Stimulated activated CD4-positive, alpha-beta T cell treated with anti-CD3 and anti-CD28 coated beads, Interleukin-12 subunit alpha, Interleukin-12 subunit beta, amount 100 ng/mL, for 48 hours (primary cell): ENCODE measurements around the gene ANXA6.
"Not testable (repeated sequence)": the region's sequence is repeated elsewhere in the genome, so short reads cannot be mapped to it uniquely, and the experiment has no call there.

Experiments used
- DNase-seq, 3 donors: peaks; one replicate each; pipeline ENCODE4 v3.0.0-alpha.2; 2020; ENCODE audit warnings: low read depth in 2 of 3, low spot score in 1 of 3

The ANXA6 gene

DNA sequence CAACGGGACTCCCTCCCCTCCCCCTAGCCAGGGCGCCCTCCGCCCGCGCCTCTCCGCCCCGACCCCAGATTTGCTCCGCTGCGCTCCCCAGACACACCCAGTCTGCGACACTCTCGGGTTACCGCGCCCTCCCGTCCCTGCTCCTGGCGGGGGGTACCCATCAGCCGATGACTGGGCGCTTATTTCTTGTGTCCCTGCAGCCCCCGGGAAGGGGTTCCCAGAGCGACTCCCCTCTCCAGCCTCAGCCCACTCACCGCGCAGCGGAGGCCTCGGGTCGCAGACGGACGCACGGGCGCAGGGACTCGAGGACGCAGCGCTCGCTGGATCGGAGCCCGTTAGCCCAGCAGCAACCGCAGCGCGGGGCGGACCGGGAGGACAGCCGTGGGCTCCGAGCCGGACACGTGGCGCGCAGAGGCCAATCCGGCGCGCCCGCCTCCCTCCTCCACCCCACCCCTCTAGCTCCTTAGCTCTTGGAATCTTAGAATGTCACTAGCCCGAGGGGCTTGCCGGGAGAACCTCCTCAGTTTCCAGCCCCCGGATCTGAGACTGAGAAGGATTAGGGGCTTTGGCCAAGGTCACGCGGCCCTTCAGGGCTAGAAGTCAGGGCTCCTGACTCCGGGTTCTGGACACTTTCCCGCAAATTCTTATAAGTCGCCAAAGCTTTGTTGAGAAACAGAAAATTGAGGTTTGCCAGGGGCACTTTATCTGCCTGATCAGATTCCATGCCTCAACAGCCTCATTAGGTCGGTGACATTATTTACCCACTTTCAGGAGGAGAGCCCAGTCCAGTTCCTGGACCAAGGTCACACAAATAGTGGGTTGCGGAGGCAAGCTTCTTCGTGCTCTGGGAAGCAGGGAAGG, at the start of gene ANXA6:
TSS of gene ANXA6 (minus strand) at position 354 of the 861 bp plus-strand sequence. CDS start 9,878 bp downstream, outside the sequence.
- peak in 2 of 3 donors; percentile 48 to 71 for DNase-seq

DNA sequence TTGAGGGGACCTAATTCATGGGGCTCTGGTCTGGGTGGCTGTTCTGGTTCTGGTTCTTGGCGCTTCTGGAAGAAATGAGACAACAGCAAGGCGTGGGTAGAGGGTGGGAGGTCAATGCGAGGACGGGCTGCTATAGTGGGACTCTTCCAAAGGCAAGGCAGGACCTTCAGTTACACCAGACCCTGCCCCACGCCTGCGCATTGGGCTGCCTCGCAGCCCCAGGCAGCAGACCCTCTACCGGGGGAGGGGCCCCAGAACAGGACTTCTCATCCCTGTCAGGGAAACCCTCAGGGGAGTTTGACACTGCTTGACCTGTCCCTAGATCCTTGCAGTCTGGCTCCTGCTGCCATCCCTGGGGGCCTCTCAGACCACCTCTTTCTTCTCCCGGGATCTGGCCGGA, 47.8 kb upstream of the ANXA6 start:
- no peak for DNase-seq

DNA sequence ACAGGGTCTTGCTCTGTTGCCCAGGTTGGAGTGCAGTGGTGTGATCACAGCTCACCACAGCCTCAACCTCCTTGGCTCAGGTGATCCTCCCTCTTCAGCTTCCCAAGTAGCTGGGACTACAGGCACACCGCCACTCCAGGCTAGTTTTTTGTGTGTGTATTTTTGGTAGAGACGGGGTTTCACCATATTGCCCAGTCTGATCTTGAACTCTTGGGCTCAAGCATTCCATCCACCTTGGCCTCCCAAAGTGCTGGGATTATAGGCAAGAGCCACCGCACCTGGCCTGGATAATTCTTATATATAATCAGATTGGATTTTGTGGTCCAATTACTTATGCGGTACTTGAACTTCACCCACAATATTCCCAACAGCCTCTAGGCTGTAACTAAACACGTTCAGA, 46.5 kb upstream of the ANXA6 start:
- DNase-seq: no peak

DNA sequence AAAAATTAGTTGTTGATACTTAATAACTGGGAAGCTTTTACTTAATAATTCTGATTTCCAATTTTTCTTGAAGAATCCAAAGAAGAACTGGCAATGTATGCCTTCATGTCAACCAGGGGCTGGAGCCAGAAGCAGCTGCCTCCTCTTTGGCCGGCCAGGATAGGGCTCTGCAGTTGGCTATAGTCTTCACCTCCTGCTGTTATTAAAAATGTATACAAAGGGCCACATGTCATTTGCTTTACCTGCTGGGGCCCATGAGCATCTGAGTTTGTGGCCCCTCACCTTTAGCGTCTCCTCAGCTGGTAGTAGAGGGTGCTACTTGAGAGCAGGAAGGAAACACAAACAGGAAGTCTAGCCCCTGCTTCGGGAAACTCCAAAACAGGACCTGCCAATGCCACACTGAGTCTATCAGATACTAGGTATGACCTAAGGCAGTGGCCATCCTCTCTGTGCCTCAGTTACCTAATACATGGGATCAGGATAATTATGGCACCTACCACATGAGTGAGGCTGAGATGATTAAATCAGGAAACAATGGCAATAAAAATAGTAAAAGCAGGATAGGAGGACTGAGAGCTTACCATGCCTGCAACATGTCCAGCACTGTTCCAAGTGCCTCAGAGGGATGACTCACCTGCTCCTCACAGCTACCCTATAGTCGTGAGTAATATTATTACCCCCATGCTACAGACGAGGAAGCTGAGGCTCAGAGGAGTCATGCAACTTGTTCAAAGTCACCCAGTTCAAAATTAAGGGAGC, 45.0 kb upstream of the ANXA6 start:
- DNase-seq: peak in 1 of 3 donors; percentile 40

DNA sequence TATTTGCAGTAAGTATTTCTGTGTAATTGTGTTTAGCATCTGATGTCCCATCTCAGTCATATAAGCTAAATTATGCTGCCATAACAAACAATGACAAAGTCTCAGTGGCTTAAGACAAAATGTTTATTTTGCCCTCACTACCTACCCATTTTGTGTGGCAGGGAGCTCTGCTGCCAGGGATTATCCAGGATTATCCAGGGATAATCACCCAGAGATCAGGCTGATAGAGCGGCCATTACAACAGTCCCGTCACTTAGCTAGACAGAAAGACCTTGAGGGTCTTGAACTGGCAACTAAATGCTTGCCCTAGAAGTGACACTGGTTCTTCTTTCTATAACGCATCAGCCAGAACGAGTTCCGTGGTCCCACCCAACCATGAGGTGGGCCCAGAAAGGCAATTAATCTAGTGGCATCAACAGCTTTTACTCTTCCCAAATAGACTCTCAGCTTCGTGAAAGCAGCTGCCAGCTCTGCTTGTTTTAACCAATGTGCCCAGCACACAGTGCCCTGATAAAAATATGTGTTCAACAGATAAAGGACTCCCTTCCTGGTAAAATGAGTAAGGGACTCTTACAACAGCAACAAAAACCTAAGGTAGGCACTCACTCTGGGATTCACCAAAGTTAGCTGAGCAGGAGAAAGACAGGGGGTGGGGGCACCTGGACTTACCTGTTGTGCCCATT, 43.5 kb upstream of the ANXA6 start:
- DNase-seq: no peak

DNA sequence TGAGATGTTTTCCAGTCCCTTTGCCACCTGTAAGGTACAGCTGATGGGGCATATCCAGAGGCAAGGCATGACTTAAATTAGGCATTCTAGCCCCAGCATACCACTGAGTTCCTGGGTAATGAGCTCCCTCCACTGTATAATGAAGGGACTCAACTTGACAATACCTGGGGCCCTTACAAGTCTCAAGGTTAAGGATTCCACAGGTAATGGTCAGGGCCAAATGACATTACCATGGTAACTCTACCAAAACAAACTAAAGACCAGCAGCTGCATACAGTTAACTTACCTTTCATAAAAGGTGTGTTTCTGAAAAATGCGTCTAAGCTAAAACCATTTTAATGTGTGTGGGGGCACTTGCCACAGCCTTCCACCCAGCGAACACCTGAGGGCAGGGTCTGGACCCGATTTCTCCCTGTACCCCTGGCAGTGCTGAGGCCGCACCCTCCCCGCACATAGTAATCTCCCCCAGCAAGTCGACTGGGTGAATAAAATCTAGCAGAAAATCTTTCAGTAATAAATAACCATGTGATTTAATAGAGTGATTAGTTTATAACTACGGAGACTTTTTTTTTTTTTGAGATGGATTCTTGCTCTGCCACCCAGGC, 42.1 kb upstream of the ANXA6 start:
- DNase-seq: no peak

DNA sequence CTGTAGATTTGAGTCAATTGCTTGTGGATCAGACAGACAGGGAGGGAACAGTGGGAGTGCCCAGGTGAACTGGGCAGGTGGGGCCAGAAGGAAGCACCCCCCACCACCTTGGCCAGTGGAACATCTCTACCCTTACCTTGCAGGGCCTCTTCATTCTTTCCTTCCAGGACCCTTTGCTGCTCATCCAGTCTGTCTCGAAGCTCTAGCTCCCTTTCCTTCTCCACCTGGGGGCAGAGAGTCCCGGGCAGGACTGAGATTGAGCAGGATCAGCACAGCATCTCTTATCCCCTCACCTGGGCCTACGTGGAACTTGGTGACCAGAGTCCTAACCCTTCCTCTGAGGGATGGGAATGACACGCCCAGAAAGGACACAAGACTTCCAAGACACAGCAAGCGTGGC, 41.3 kb upstream of the ANXA6 start:
- no peak for DNase-seq

DNA sequence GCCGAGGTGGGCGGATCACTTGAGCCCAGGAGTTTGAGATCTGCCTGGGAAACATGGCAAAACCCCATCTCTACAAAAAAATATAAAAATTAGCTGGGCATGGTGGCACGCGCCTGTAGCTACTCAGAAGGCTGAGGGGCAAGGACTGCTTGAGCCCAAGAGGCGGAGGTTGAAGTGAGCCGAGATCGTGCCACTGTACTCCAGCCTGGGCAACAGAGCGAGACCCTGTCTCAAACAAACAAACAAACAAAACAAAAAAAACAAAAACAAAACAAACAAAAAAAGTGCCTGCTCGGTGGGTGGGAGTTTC, 39.7 kb upstream of the ANXA6 start:
- not testable (repeated sequence) for DNase-seq

DNA sequence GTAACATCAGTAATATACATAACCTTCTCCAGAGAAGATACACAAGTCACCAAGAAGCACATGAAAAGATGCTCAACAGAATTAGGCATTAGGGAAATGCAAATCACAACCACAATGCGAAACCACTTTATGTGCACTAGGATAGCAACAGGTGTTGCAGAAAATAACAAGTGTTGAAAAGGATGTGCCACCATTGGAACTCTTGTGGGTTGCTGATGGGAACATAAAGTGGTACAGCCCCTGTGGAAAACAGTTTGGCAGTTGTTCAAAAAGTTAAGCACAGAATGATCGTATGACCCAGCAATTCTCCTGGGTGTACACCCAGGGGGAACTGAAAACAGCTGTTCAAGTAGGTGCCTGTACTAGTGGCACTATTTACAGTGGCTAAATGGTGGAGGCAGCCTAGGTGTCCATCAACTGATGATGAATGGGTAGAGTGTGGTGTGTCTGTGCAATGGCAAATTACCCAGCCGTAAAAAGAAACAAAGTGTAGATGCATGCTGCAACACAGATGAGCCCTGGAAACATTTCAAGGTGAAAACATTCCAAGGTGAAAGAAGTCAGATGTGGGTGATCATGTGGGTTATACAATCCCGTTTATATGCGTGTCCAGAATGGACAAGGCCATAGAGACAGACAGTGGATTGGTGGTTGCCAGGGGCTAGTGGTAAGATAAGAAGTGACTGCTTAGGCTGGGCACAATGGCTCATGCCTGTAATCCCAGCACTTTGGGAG, 39.1 kb upstream of the ANXA6 start:
- no peak for DNase-seq

DNA sequence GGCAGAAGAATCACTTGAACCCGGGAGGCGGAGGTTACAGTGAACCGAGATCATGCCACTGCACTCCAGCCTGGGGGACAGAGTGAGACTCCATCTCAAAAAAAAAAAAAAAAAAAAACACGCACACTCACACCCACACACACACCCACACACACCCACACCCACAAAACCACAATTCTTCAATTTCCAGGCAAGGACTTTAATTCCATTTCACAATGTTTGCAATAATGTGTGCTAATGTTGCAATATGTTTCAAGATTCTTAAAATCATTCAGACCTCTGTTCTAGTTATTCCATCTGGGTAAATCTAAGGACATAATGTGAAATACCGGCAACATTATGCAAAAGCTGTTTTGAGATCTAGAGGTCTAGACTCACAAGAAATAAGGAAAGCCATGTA, 38.0 kb upstream of the ANXA6 start:
- DNase-seq: no peak

DNA sequence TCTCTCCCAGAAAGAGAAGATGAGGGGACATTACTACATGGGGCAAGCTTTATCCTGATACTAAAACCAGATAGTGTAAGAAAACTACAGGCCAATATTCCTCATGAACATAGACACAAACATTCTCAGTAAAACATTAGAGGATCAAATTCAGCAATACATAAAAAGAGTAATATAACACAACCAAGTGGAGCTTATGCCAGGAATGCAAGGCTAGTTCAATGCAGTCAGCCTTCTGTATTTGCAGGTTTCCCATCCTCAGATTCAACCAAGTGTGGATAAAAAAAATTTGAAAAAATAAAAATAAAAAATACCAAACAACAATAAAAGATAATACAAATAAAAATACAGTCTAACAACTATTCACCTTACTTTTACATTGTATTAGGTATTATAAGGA, 35.0 kb upstream of the ANXA6 start:
- DNase-seq: no peak

DNA sequence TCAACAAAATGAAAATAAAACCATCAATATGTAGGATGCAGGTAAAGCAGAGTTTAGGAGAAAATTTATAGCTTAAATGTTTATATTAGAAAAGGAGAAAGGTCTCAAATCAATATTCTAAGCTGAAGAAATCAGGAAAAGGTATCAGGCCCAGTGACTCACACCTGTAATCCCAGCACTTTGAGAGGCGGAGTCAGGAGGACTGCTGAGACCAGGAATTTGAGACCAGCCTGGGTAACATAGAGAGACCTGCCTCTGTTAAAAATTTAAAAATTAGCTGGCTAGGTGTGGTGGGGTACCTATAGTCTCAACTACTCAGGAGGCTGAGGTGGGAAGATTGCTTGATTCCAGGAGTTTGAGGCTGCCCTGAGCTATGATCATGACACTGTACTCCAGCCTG, 34.1 kb upstream of the ANXA6 start:
- DNase-seq: no peak

DNA sequence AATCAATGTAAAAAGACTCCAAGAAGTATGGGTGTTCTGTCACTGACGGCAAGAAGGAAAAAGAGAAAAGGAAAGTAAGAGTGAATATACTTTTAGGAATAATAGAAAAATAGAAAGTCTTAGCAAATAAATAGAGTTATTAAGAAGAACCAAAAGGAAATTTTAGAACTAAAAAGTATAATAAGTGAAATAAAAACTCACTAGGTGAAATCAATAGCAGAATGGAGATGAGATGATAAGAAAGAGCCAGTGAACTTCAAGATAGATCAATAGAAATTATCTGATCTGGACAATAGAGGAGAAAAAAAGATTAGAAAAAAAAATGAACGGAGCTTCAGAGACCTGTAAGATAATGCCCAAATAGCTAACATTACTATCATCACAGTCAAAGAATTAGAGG, 31.6 kb upstream of the ANXA6 start:
- DNase-seq: no peak

DNA sequence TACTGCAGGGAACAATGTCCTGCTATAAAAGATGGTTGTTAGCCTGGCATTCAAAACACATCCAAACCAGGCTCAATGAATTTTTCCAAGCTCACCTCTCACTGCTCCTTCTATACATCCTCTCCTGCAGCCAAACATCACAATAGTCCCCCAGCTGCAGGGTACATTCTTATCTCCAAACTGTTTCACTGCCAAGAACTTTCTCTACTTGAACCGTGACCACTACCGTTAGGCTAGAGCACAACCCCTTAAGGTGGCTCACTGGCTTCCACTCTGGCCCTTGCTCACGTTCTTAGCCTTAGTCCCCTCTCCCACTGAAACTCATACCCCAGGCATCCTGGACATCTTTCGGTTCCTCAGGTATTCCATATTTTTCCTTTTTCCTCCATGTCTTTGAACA, 29.0 kb upstream of the ANXA6 start:
- DNase-seq: no peak

DNA sequence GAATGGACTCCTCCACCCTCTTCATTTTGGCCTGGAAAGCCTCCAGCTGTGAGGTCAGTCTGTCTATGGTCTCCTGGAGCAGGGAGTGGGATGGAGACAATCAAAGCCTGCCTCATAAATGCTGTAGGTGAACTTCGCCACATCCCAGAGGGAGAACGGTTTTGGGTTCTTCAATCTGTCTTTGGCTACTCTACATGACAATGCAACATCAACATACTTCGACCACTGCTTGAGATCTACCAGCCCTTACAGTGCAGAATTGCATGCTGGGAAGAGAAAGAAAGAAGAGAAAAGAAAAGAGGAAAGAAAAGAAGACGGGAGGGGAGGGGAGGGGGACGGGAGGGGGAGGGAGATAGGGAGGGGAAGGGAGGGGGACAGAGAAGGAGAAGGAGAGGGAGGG, 28.5 kb upstream of the ANXA6 start:
- no peak for DNase-seq

DNA sequence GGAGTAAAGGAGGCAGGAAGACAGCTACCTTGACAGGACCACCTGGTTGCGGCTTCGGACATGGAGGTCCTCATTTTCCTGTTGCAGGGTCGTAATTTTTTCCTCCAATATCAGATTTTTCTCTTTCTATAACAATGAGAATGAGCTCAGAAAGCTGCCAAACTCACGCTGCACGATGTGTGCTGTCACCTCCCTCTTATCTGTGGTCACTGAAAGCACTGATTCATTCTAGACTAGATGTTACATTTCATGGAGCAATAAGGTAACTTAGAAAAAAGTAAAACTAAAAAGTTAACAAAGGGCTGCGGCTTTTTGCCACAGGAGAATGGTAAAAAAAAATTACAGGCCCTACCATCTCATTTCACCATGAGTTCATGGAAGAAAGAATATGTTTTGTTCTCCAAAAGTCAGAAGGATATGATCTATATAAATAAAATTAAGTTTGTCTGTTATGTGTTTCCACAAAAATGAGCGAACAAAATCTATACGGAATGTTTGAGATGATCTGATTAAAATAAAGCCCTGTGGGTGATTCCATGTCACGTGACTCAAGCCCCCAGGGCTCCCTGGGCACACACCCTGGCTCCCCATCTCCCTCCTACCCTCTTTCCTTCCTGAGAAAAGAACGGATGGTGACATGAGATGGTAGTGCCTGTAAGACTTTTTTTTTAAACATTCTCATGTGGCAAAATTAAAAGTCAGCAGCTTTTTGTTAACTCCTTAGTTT, 26.9 kb upstream of the ANXA6 start:
- DNase-seq: no peak

DNA sequence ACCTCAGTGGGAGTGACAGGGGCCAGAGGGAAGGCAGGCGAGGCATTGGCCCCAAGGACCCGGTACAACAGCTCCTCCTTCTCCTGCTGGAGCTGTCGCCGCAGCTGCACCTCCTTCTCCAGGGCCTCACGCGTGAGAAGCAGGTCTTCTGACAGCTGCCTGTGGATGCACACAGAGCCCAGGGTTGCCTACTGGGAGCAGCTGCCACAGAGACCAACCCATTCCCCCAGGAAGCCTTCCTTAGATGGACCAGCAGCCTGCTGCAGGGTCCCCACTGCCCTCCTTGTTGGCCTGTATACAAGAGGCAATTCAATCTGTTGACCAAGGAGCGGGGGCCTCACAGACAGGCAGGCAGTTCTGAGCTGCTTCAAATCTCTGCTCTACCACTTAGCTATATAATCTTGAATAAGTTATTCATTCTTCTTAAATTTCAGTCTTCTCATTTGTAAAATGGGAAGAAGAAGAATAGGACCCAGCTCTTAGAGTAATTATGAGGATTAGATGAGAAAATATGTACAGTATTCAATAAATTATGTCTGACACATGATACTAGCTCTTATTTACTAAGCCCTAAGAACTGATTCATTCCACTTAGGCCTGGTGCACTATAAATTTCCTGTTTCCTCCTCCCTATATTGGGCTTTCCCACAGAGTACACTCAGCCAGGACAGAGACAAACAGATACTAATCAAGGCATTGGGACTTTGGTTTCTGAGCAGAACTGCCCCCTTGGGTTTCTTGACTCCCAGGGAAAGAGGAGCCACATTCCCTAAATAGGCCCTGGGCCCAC, 26.1 kb upstream of the ANXA6 start:
- no peak for DNase-seq

DNA sequence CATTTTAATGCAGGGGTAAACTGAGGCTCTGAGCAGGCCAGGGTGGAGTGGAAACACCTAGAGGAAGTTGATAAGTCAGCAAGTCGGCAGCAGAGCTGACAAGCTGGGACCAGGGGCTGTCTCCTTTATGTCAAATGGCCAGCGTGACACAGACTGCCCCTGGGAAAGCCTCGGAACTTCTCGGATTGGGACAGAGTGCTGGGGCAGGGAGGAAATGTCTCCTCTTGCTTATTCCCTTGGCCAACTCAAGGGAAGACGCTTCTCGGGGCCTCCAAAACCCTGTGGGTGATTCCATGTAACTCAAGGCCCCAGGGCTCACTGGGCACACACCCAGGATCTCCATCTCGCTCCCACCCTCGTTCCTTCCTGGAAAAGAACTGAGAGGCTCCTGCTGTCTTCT, 25.4 kb upstream of the ANXA6 start:
- no peak for DNase-seq

DNA sequence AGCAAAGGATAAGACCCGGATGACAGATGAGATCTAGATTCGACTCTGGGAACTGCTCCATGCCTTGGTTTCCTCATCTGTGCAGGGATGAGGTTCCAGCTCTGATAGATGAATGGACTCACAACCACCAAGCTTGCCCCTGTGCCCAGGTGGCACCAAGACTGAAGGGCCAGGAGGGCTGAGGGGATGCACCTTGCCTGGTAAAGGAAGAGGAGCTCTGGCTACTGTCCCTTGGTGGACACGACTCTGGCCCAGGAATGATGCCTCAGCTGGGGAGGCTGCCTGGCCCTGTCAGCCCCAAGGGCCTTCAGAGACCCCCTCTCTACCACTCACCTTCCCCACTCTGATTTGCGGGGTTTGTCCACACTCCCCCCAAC, 24.9 kb upstream of the ANXA6 start:
- no peak for DNase-seq
